ENCODE measurements around the gene HNRNPH2.

Gene HNRNPH2

DNA sequence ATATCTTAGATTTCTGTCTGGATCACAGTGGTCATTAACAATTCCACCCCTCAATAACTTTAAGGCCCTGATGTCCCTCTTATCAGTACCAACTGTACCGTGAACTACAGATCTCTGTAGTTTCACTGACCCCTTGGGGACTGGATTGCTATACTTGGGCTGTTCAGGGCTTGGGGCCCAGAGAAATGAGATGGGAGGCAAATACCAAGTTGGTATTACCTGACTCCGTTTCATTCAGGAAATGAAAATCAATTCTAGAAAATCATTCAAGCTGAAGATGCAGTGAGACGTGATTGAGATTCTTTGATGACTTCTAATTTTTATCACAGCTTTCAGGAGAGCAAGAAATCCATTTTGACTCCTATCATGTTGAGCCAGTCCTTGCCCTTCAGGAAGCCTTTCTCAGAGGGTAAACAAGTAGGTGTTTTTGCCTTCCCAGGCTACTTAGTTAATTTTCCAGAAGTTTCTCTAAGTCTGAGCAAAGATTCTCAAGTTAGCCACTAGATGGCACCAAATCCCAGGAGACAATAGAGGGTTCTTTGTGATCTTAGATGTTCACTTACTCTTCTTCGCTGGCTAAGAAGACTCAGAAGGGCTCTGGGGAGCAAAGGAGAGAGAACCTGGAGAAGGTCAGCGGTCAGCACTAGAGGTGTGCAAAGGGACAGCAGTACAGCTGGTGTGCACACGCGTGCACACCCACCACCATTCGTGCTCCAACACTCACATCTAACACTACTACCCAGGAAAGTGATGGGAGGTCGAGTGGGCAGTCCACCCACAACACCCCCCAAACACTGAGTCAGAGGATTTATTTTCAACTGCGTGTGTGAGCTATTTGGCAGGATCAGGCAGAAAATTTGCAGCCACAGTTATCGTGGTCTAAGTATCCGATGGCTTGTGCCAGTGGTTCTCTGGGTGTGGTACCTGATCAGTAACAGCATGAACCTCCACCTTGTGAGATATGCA, 7.4 kb downstream of the HNRNPH2 start:
- no peak for DNase-seq
- Mint-ChIP-seq H3K27me3 (no peaks in the 10 kb centered on the region), H3K36me3 (ENCODE audit: low read depth) (peaks cover 17% of the 10 kb centered on the region), H3K9me3 (no peaks in the 10 kb centered on the region), H3K4me3 (no peak overlapping the region), H3K27ac (peak overlapping the region; percentile 91), H3K4me1 (peaks cover 62% of the 10 kb centered on the region)
- peak; percentile 68 for ATAC-seq

GRCh38 chrX:101416691-101417090, 8.7 kb downstream of the HNRNPH2 start:
- ATAC-seq (no peak), DNase-seq (no peak)
- peaks cover 16% of the 10 kb centered on the region for H3K36me3 Mint-ChIP-seq (ENCODE audit: low read depth)
- H3K27me3 Mint-ChIP-seq, result no peaks in the 10 kb centered on the region
- H3K4me1 Mint-ChIP-seq, result peaks cover 54% of the 10 kb centered on the region
- no peak overlapping the region for H3K27ac Mint-ChIP-seq
- no peak overlapping the region for H3K4me3 Mint-ChIP-seq
- H3K9me3 Mint-ChIP-seq, result no peaks in the 10 kb centered on the region

DNA sequence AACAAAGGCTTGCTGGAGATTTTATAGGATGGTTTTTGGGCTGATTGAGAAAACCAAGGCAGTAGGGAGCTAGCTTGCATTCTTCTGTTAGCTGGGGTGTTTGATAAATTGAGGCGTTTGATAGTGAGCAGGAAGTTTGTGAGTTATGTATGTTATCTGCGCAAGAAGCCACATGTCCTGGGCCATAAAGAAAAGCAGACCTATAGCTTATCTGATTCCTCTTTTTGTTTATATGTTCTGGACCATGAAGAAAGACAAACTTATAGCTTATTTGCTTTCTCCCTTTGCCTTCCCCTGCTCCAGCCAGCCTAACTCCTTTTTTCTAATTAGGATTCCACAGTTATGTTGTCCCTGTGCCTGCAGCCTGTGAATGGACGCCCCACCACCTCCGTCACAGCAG, 9.2 kb downstream of the HNRNPH2 start:
- peaks cover 11% of the 10 kb centered on the region for H3K36me3 Mint-ChIP-seq (ENCODE audit: low read depth)
- DNase-seq (no peak), ATAC-seq (no peak)
- H3K4me1 Mint-ChIP-seq, result peaks cover 49% of the 10 kb centered on the region
- no peaks in the 10 kb centered on the region for H3K9me3 Mint-ChIP-seq
- H3K4me3 Mint-ChIP-seq, result peak overlapping the region; percentile 82
- H3K27me3 Mint-ChIP-seq, result no peaks in the 10 kb centered on the region
- H3K27ac Mint-ChIP-seq, result peak overlapping the region; percentile 97

GRCh38 chrX:101417981-101418841, 10.2 kb downstream of the HNRNPH2 start:
- ATAC-seq, result peak; percentile 45
- H3K4me3 Mint-ChIP-seq, result peak overlapping the region; percentile 82
- H3K27me3 Mint-ChIP-seq, result no peaks in the 10 kb centered on the region
- DNase-seq, result peak; percentile 50
- peak overlapping the region; percentile 97 for H3K27ac Mint-ChIP-seq
- H3K4me1 Mint-ChIP-seq, result peaks cover 40% of the 10 kb centered on the region
- H3K36me3 Mint-ChIP-seq (ENCODE audit: low read depth), result peaks cover 2% of the 10 kb centered on the region
- no peaks in the 10 kb centered on the region for H3K9me3 Mint-ChIP-seq

GRCh38 chrX:101419489-101419888, 11.5 kb downstream of the HNRNPH2 start:
- Mint-ChIP-seq H3K36me3 (ENCODE audit: low read depth) (peaks cover 2% of the 10 kb centered on the region), H3K27me3 (no peaks in the 10 kb centered on the region), H3K9me3 (no peaks in the 10 kb centered on the region), H3K4me1 (peaks cover 36% of the 10 kb centered on the region), H3K4me3 (peak overlapping the region; percentile 82), H3K27ac (peak overlapping the region; percentile 97)
- DNase-seq (no peak), ATAC-seq (no peak)

GRCh38 chrX:101427954-101428353, 19.9 kb downstream of the HNRNPH2 start:
- H3K9me3 Mint-ChIP-seq, result no peaks in the 10 kb centered on the region
- H3K36me3 Mint-ChIP-seq (ENCODE audit: low read depth), result peaks cover 39% of the 10 kb centered on the region
- H3K27me3 Mint-ChIP-seq, result no peaks in the 10 kb centered on the region
- ATAC-seq (no peak), DNase-seq (no peak)
- H3K4me3 Mint-ChIP-seq, result no peak overlapping the region
- H3K4me1 Mint-ChIP-seq, result peaks cover 15% of the 10 kb centered on the region
- no peak overlapping the region for H3K27ac Mint-ChIP-seq

GRCh38 chrX:101429934-101430333, 21.9 kb downstream of the HNRNPH2 start:
- peaks cover 15% of the 10 kb centered on the region for H3K4me1 Mint-ChIP-seq
- no peak for DNase-seq
- H3K4me3 Mint-ChIP-seq, result peak overlapping the region; percentile 10

DNA sequence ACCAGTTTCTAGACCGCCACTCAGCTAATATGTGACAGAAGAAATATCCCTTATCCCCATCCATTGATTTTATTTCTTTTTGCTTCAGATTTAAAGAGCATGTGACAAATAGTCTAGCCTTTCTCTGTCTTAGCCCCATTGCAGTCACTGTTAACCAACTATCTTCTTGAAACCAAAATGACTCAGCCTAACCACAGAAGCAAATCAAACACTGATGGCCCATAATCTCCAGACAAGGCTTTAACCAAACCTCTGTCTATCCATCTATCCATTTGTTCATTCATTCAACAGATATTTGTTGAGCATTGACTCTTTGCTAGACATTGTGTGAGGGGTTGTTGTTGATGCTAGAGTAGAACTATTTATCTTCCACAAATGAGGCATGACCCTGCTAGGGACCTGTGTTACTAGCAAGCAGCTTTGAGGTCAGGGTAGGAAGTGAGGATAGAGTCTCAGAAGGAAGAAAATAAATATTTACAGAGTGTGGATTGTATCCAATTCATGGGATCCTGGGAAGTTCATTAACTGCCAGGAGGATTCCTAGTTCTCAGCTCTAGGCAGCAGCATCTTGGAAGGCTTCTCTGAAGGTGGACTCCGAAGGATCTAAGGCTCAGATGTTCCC, 22.5 kb downstream of the HNRNPH2 start:
- Mint-ChIP-seq H3K27me3 (no peaks in the 10 kb centered on the region), H3K4me3 (peak overlapping the region; percentile 10), H3K36me3 (ENCODE audit: low read depth) (peaks cover 37% of the 10 kb centered on the region), H3K4me1 (peaks cover 15% of the 10 kb centered on the region), H3K9me3 (no peaks in the 10 kb centered on the region), H3K27ac (peak overlapping the region; percentile 83)
- ATAC-seq (peak; percentile 91), DNase-seq (no peak)

More at GRCh38 chrX:101429934-101430333, 21.9 kb downstream of the HNRNPH2 start:
- peak overlapping the region; percentile 83 for H3K27ac Mint-ChIP-seq
- no peaks in the 10 kb centered on the region for H3K27me3 Mint-ChIP-seq
- ATAC-seq, result peak; percentile 83
- peaks cover 38% of the 10 kb centered on the region for H3K36me3 Mint-ChIP-seq (ENCODE audit: low read depth)
- H3K9me3 Mint-ChIP-seq, result no peaks in the 10 kb centered on the region

DNA sequence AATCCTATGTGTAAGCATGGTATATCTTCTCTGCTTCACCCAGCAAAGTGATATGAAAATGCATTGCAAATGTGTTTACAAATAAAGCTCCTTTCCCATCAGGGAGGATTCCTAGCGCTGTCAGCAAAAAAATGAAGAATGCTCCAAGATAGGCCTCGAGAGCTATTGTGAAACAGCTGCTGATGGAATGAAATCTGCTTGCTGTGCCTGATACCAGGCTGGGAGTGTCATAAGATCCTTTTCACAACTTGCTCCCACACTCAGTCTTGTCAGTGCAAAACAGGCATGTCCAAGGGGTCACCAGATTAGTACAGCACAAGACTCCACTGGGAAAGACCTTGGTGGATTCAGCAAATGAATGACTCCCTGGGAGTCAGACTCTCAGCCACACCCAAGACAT, 34.1 kb downstream of the HNRNPH2 start:
- H3K27ac Mint-ChIP-seq, result no peak overlapping the region
- H3K4me3 Mint-ChIP-seq, result no peak overlapping the region
- ATAC-seq (no peak), DNase-seq (no peak)
- peaks cover 31% of the 10 kb centered on the region for H3K36me3 Mint-ChIP-seq (ENCODE audit: low read depth)
- no peaks in the 10 kb centered on the region for H3K27me3 Mint-ChIP-seq
- H3K9me3 Mint-ChIP-seq, result no peaks in the 10 kb centered on the region
- H3K4me1 Mint-ChIP-seq, result no peaks in the 10 kb centered on the region

GRCh38 chrX:101449279-101449678, 41.3 kb downstream of the HNRNPH2 start:
- H3K27ac Mint-ChIP-seq, result no peak overlapping the region
- no peak for ATAC-seq
- no peaks in the 10 kb centered on the region for H3K4me1 Mint-ChIP-seq
- H3K9me3 Mint-ChIP-seq, result peaks cover 4% of the 10 kb centered on the region
- H3K4me3 Mint-ChIP-seq, result no peak overlapping the region
- H3K27me3 Mint-ChIP-seq, result no peaks in the 10 kb centered on the region
- peaks cover 22% of the 10 kb centered on the region for H3K36me3 Mint-ChIP-seq (ENCODE audit: low read depth)
- DNase-seq, result no peak

DNA sequence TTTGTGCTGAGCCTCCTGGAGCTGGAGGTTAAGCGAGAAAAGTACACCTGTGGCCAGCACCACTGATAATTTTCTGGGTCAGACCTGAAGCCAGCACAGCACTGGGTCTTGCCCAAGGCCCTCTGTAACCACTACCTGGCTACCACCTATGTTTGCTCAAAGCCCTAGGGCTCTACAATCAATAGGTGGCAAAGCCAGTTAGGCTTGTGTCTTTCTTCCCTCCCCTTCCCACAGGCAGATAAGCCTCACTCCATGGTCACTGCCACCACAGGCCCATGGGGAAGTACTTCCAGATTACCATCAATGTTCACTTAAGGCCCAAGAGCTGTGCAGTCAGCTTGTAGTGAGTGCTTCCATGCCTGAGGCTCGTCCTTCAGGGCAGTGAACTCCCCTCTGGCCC, 42.1 kb downstream of the HNRNPH2 start:
- no peak for ATAC-seq
- H3K27me3 Mint-ChIP-seq, result no peaks in the 10 kb centered on the region
- no peaks in the 10 kb centered on the region for H3K4me1 Mint-ChIP-seq
- peaks cover 4% of the 10 kb centered on the region for H3K9me3 Mint-ChIP-seq
- peaks cover 20% of the 10 kb centered on the region for H3K36me3 Mint-ChIP-seq (ENCODE audit: low read depth)
- H3K4me3 Mint-ChIP-seq, result no peak overlapping the region
- no peak overlapping the region for H3K27ac Mint-ChIP-seq
- no peak for DNase-seq

DNA sequence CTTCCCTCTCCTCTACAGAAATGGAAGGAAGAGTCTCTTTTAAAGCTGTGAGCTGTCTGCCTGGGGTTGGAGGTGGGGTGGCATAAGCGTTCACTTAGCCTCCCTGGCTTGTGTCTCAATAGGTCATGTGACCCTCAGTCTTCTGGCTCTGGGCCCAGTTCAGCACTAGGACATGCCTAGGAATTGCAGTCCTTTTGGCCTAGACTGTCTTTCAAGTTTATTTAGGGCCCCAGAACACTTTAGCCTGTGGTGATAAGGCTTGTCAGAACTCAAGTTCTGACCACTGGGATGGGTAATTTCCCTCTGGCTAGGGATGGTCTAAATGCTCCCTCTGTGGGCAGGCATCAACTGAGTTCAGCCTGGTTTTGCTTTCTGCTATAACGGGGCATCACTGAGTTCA, 42.9 kb downstream of the HNRNPH2 start:
- no peaks in the 10 kb centered on the region for H3K27me3 Mint-ChIP-seq
- no peak overlapping the region for H3K4me3 Mint-ChIP-seq
- H3K27ac Mint-ChIP-seq, result no peak overlapping the region
- DNase-seq (no peak), ATAC-seq (no peak)
- H3K9me3 Mint-ChIP-seq, result peaks cover 4% of the 10 kb centered on the region
- no peaks in the 10 kb centered on the region for H3K4me1 Mint-ChIP-seq
- H3K36me3 Mint-ChIP-seq (ENCODE audit: low read depth), result peaks cover 24% of the 10 kb centered on the region

DNA sequence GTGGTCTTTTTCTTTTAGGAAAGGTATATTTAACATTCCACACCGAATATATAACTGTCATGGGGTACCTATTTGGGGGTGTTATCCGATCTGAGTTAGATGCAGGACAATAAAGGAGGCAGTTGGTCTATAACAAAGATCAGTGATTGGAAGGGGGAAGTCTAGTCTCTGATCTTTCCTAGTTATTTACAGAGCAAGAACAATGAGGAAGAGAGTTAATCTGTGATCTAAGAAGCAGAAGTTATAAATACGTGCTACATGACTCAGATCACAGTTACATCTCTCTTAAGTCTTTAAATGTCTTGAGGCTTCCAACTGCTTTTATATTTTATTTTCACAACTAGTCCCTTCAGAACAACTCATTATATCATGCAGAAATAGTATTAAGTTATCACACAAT, 44.0 kb downstream of the HNRNPH2 start:
- no peak for ATAC-seq

GRCh38 chrX:101460669-101461068, 52.6 kb downstream of the HNRNPH2 start:
- Mint-ChIP-seq H3K4me3 (no peak overlapping the region), H3K36me3 (ENCODE audit: low read depth) (peaks cover 6% of the 10 kb centered on the region), H3K27ac (no peak overlapping the region), H3K27me3 (no peaks in the 10 kb centered on the region), H3K9me3 (no peaks in the 10 kb centered on the region), H3K4me1 (no peaks in the 10 kb centered on the region)
- no peak for ATAC-seq
- no peak for DNase-seq

More for the DNA sequence above, 44.0 kb downstream of the HNRNPH2 start:
- DNase-seq, result no peak
- peaks cover 24% of the 10 kb centered on the region for H3K36me3 Mint-ChIP-seq (ENCODE audit: low read depth)
- peaks cover 4% of the 10 kb centered on the region for H3K9me3 Mint-ChIP-seq
- no peaks in the 10 kb centered on the region for H3K27me3 Mint-ChIP-seq
- H3K4me1 Mint-ChIP-seq, result no peaks in the 10 kb centered on the region
- H3K4me3 Mint-ChIP-seq, result no peak overlapping the region
- H3K27ac Mint-ChIP-seq, result no peak overlapping the region

Data from activated naive CD8-positive, alpha-beta T cell treated with anti-CD3 and anti-CD28 coated beads, Interleukin-2, amount 50 U/mL, for 24 hours (primary cell).